Measurements from ENCODE around the gene MMP24.
"Not testable (repeated sequence)": the region's sequence is repeated elsewhere in the genome, so short reads cannot be mapped to it uniquely, and the experiment has no call there.

Gene MMP24

GRCh38 chr20:35262321-35262720 lies 35.8 kb downstream of the MMP24 start:
- DNase-seq: not testable (repeated sequence)

- not testable (repeated sequence) for DNase-seq
Measured at GRCh38 chr20:35262731-35263531, 36.4 kb downstream of the MMP24 start.

- DNase-seq: no peak
Measured at GRCh38 chr20:35263532-35264341, 37.2 kb downstream of the MMP24 start.

- no peak for DNase-seq
Measured at GRCh38 chr20:35264755-35265154, 38.3 kb downstream of the MMP24 start.

GRCh38 chr20:35267092-35267491 lies 40.6 kb downstream of the MMP24 start:
- DNase-seq: no peak

- peak in 1 of 4 experiments; percentile 18 for DNase-seq
Measured at GRCh38 chr20:35269055-35269781, 42.7 kb downstream of the MMP24 start.

GRCh38 chr20:35270021-35270902 lies 43.8 kb downstream of the MMP24 start:
- DNase-seq: no peak

- no peak for DNase-seq
Measured at GRCh38 chr20:35271073-35271882, 44.8 kb downstream of the MMP24 start.

GRCh38 chr20:35271904-35272303 lies 45.4 kb downstream of the MMP24 start:
- DNase-seq: no peak

- DNase-seq: no peak
Measured at GRCh38 chr20:35273449-35274171, 47.1 kb downstream of the MMP24 start.

- no peak for DNase-seq
Measured at GRCh38 chr20:35274172-35275092, 47.9 kb downstream of the MMP24 start.

GRCh38 chr20:35275741-35276251 lies 49.3 kb downstream of the MMP24 start:
- no peak for DNase-seq

GRCh38 chr20:35276408-35276807 lies 49.9 kb downstream of the MMP24 start:
- DNase-seq: no peak

- no peak for DNase-seq
Measured at GRCh38 chr20:35277127-35277526, 50.6 kb downstream of the MMP24 start.

- peak; percentile 48 to 84 (median 70) for DNase-seq
Measured at GRCh38 chr20:35277531-35278395, 51.3 kb downstream of the MMP24 start, which contains the start of gene MMP24OS. Gene MMP24OS (minus strand): TSS chr20:35278122. CDS start chr20:35277929, 193 bp downstream.

GRCh38 chr20:35279040-35279439 lies 52.5 kb downstream of the MMP24 start:
- no peak for DNase-seq

GRCh38 chr20:35279533-35280174 lies 53.2 kb downstream of the MMP24 start:
- DNase-seq: no peak

- no peak for DNase-seq
Measured at GRCh38 chr20:35280523-35280922, 54.0 kb downstream of the MMP24 start.

Measured in activated naive CD4-positive, alpha-beta T cell (primary cell).